Mesendoderm (in vitro differentiated cells): ENCODE results near the gene SNAP25.

Experiments used
- DNase-seq: peaks from one replicate; pipeline ENCODE4 v3.0.0; 2013
- H2AK5ac ChIP-seq: 2 replicates; pipeline ENCODE4 v1.6.1; 2013; ENCODE audit warnings: low read length, inconsistent platforms
- H2BK120ac ChIP-seq: 2 replicates; pipeline ENCODE4 v1.6.1; 2013; ENCODE audit warnings: low read depth, mild to moderate bottlenecking, low read length, moderate library complexity, mixed read lengths
- H2BK15ac ChIP-seq: replicated peaks from 2 replicates; pipeline ENCODE4 v1.6.1; 2013; ENCODE audit warnings: low read depth, mild to moderate bottlenecking, moderate library complexity
- H2BK5ac ChIP-seq: 2 replicates; pipeline ENCODE4 v1.6.1; 2013; ENCODE audit warnings: low read length, inconsistent platforms
- H3K18ac ChIP-seq: 2 replicates; pipeline ENCODE4 v1.6.1; 2013; ENCODE audit warnings: mild to moderate bottlenecking, low read length, mixed read lengths
- H3K23ac ChIP-seq: one replicate; pipeline ENCODE4 v1.6.1; 2013; ENCODE audit warnings: low read length
- H3K27ac ChIP-seq: 2 replicates; pipeline ENCODE4 v1.5.1; 2013; ENCODE audit warnings: low read depth, mild to moderate bottlenecking, inconsistent platforms, low read length, moderate library complexity
- H3K27me3 ChIP-seq: 2 replicates; pipeline ENCODE4 v1.6.1; 2013; ENCODE audit warnings: low read length, control low read depth, mild to moderate bottlenecking, inconsistent platforms; ENCODE audit not compliant: insufficient read depth, poor library complexity
- H3K36me3 ChIP-seq: 2 replicates; pipeline ENCODE4 v1.6.1; 2013; ENCODE audit warnings: low read length, inconsistent platforms; ENCODE audit not compliant: control insufficient read depth, insufficient read depth
- H3K4ac ChIP-seq: one replicate; pipeline ENCODE4 v1.6.1; 2013; ENCODE audit warnings: low read depth, mild to moderate bottlenecking, low read length, moderate library complexity
- H3K4me1 ChIP-seq: 2 replicates; pipeline ENCODE4 v1.6.1; 2013; ENCODE audit warnings: low read depth, low read length, inconsistent platforms; ENCODE audit not compliant: control insufficient read depth
- H3K4me2 ChIP-seq: 2 replicates; pipeline ENCODE4 v1.6.1; 2013; ENCODE audit warnings: low read length
- H3K4me3 ChIP-seq: 2 replicates; pipeline ENCODE4 v1.5.1; 2013; ENCODE audit warnings: mild to moderate bottlenecking, low read length
- H3K56ac ChIP-seq: one replicate; pipeline ENCODE4 v1.6.1; 2013; ENCODE audit warnings: low read length
- H3K79me1 ChIP-seq: 2 replicates; pipeline ENCODE4 v1.6.1; 2013; ENCODE audit warnings: low read length, inconsistent platforms
- H3K79me2 ChIP-seq: 2 replicates; pipeline ENCODE4 v1.6.1; 2013; ENCODE audit warnings: mild to moderate bottlenecking, low read length; ENCODE audit not compliant: control insufficient read depth, insufficient read depth
- H3K9ac ChIP-seq: 2 replicates; pipeline ENCODE4 v1.6.1; 2013; ENCODE audit warnings: low read length, inconsistent platforms
- H4K5ac ChIP-seq: one replicate; pipeline ENCODE4 v1.6.1; 2013; ENCODE audit warnings: low read length
- H4K8ac ChIP-seq: one replicate; pipeline ENCODE4 v1.6.1; 2013; ENCODE audit warnings: low read depth, mild to moderate bottlenecking, control low read depth, low read length, moderate library complexity
- WGBS: extraction: QIAGEN DNeasy Blood & Tissue Kit; methylation state at CpG from one replicate; pipeline ENCODE4 v1.1.7; 2013; ENCODE audit warnings: low lambda C conversion rate, missing lambda C conversion rate; ENCODE audit not compliant: insufficient coverage; ENCODE audit errors: extremely low coverage; 5-methylcytosine and 5-hydroxymethylcytosine counted together

The SNAP25 gene

GRCh38 chr20:10219452-10219791 lies 792 bp downstream of the SNAP25 start:
- H3K4me1 ChIP-seq, result no peaks in the 10 kb centered on the region
- no peaks in the 10 kb centered on the region for H3K36me3 ChIP-seq
- H3K4ac ChIP-seq, result no peak overlapping the region
- H3K27ac ChIP-seq, result no peak overlapping the region
- H3K56ac ChIP-seq, result no peak overlapping the region
- H3K27me3 ChIP-seq, result peaks cover 2% of the 10 kb centered on the region
- WGBS, result no CpG with 5 or more reads among the region's 32 CpGs
- peak; percentile 73 for DNase-seq
- no peak overlapping the region for H3K23ac ChIP-seq
- H2BK120ac ChIP-seq, result no peak overlapping the region
- no peak overlapping the region for H3K9ac ChIP-seq
- H2BK15ac ChIP-seq, result no peak overlapping the region
- H2AK5ac ChIP-seq, result no peak overlapping the region
- peak overlapping the region; percentile 97 for H3K4me2 ChIP-seq
- no peak overlapping the region for H3K18ac ChIP-seq
- no peaks in the 10 kb centered on the region for H3K79me2 ChIP-seq
- H3K79me1 ChIP-seq, result no peaks in the 10 kb centered on the region
- H4K5ac ChIP-seq, result no peak overlapping the region
- H3K4me3 ChIP-seq, result no peak overlapping the region
- no peak overlapping the region for H2BK5ac ChIP-seq
- no peak overlapping the region for H4K8ac ChIP-seq

- Histone ChIP-seq H3K23ac (no peak overlapping the region), H4K5ac (no peak overlapping the region), H2AK5ac (no peak overlapping the region), H3K27me3 (peaks cover 2% of the 10 kb centered on the region), H3K4ac (no peak overlapping the region), H3K4me1 (no peaks in the 10 kb centered on the region), H3K27ac (no peak overlapping the region), H3K18ac (no peak overlapping the region), H3K79me2 (no peaks in the 10 kb centered on the region), H3K4me2 (no peak overlapping the region), H2BK120ac (no peak overlapping the region), H3K9ac (no peak overlapping the region), H2BK15ac (no peak overlapping the region), H3K56ac (no peak overlapping the region), H3K79me1 (no peaks in the 10 kb centered on the region), H3K36me3 (no peaks in the 10 kb centered on the region), H4K8ac (no peak overlapping the region), H2BK5ac (no peak overlapping the region), H3K4me3 (no peak overlapping the region)
- no CpG with 5 or more reads among the region's 4 CpGs for WGBS
- no peak for DNase-seq
Measured at GRCh38 chr20:10219993-10220750, 1.5 kb downstream of the SNAP25 start.

GRCh38 chr20:10221021-10221420 lies 2.4 kb downstream of the SNAP25 start:
- WGBS, result no CpG with 5 or more reads among the region's 6 CpGs
- no peaks in the 10 kb centered on the region for H3K79me2 ChIP-seq

DNA sequence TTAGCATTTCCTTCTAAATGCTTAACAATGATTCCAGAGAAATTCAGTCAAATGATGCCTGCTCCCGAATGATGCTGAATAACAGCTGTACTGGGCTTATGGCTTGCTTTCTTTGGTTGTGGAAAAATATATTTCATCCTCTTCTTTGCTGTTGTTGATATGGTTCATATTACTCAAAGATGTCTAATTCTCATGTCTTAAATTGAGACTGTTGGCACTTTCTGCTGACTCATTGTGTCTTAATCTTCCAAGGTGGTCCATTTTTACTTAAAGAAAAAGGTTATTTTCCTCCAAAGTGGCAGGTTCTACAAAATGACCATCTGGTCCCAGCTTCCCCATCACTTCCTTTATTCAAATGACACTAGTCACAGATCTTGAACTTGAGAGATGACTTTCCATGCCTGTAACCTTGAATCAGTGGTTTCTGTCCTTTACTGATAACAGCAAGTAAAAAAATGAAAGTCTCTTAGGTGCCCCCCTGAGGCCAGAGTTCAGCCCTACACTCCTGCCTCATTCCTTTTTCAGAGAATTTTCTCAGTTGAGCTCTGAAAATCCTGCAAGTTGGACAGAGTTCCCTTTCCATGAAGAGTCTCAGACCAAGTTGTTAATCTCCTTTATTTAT lies 6.9 kb downstream of the SNAP25 start:
- Histone ChIP-seq H2BK5ac (no peak overlapping the region), H2BK15ac (peak overlapping the region; percentile 6), H3K23ac (no peak overlapping the region), H3K4me3 (no peak overlapping the region), H2BK120ac (no peak overlapping the region), H3K4ac (no peak overlapping the region), H3K36me3 (no peaks in the 10 kb centered on the region), H4K8ac (no peak overlapping the region), H4K5ac (no peak overlapping the region), H3K4me1 (no peaks in the 10 kb centered on the region), H3K9ac (no peak overlapping the region), H3K4me2 (no peak overlapping the region), H2AK5ac (no peak overlapping the region), H3K79me2 (no peaks in the 10 kb centered on the region), H3K79me1 (no peaks in the 10 kb centered on the region), H3K18ac (no peak overlapping the region), H3K27me3 (no peaks in the 10 kb centered on the region), H3K27ac (no peak overlapping the region), H3K56ac (no peak overlapping the region)
- peak; percentile 68 for DNase-seq
- WGBS, result no CpG with 5 or more reads among the region's 1 CpG

More at GRCh38 chr20:10221021-10221420, 2.4 kb downstream of the SNAP25 start:
- no peak overlapping the region for H3K4ac ChIP-seq
- H3K4me1 ChIP-seq, result no peaks in the 10 kb centered on the region
- H2BK5ac ChIP-seq, result no peak overlapping the region
- no peak overlapping the region for H3K23ac ChIP-seq
- no peak overlapping the region for H3K9ac ChIP-seq
- H3K4me3 ChIP-seq, result no peak overlapping the region
- no peaks in the 10 kb centered on the region for H3K36me3 ChIP-seq
- no peak overlapping the region for H3K18ac ChIP-seq
- H3K56ac ChIP-seq, result no peak overlapping the region
- H2BK120ac ChIP-seq, result no peak overlapping the region
- H3K27me3 ChIP-seq, result peaks cover 2% of the 10 kb centered on the region
- no peaks in the 10 kb centered on the region for H3K79me1 ChIP-seq
- H4K5ac ChIP-seq, result no peak overlapping the region
- no peak overlapping the region for H2BK15ac ChIP-seq
- DNase-seq, result no peak
- no peak overlapping the region for H2AK5ac ChIP-seq
- H3K27ac ChIP-seq, result no peak overlapping the region
- H3K4me2 ChIP-seq, result no peak overlapping the region
- no peak overlapping the region for H4K8ac ChIP-seq

- Histone ChIP-seq H4K8ac (no peak overlapping the region), H2BK5ac (no peak overlapping the region), H4K5ac (no peak overlapping the region), H3K4me2 (no peak overlapping the region), H3K4me1 (no peaks in the 10 kb centered on the region), H3K79me1 (no peaks in the 10 kb centered on the region), H3K56ac (no peak overlapping the region), H3K36me3 (no peaks in the 10 kb centered on the region), H2BK15ac (no peak overlapping the region), H3K27me3 (no peaks in the 10 kb centered on the region), H3K18ac (no peak overlapping the region), H2AK5ac (no peak overlapping the region), H3K4me3 (no peak overlapping the region), H3K79me2 (no peaks in the 10 kb centered on the region), H2BK120ac (no peak overlapping the region), H3K27ac (no peak overlapping the region), H3K23ac (no peak overlapping the region), H3K9ac (no peak overlapping the region), H3K4ac (no peak overlapping the region)
- WGBS, result no CpG with 5 or more reads among the region's 2 CpGs
- DNase-seq, result no peak
Measured at GRCh38 chr20:10228330-10228729, 9.7 kb downstream of the SNAP25 start.

- no peaks in the 10 kb centered on the region for H3K36me3 ChIP-seq
- H4K8ac ChIP-seq, result no peak overlapping the region
- H3K9ac ChIP-seq, result no peak overlapping the region
- H3K56ac ChIP-seq, result no peak overlapping the region
- H3K23ac ChIP-seq, result no peak overlapping the region
- H3K79me2 ChIP-seq, result no peaks in the 10 kb centered on the region
- no peak overlapping the region for H3K4me3 ChIP-seq
- H3K4ac ChIP-seq, result no peak overlapping the region
- no peak overlapping the region for H4K5ac ChIP-seq
- no peaks in the 10 kb centered on the region for H3K4me1 ChIP-seq
- no peak overlapping the region for H2BK5ac ChIP-seq
- H3K18ac ChIP-seq, result no peak overlapping the region
- no peak overlapping the region for H3K4me2 ChIP-seq
- no peaks in the 10 kb centered on the region for H3K79me1 ChIP-seq
- no peak overlapping the region for H3K27ac ChIP-seq
- H3K27me3 ChIP-seq, result no peaks in the 10 kb centered on the region
- no peak overlapping the region for H2BK120ac ChIP-seq
- DNase-seq, result no peak
- no peak overlapping the region for H2AK5ac ChIP-seq
- no peak overlapping the region for H2BK15ac ChIP-seq
Measured at GRCh38 chr20:10231290-10231689, 12.7 kb downstream of the SNAP25 start.
